GM12875 (cell line): ENCODE results near the gene PSMD12.

Experiments used
- H3K4me3 ChIP-seq: one replicate; pipeline ENCODE4 v1.5.1; 2011; ENCODE audit warnings: low read depth, low read length, control low read depth
- CTCF ChIP-seq: IDR thresholded peaks from 2 replicates; pipeline ENCODE4 v1.5.1; 2011; ENCODE audit warnings: low read depth, mild to moderate bottlenecking, control low read depth, inconsistent platforms, low read length, moderate library complexity, borderline replicate concordance; ENCODE audit not compliant: insufficient read depth

Gene PSMD12

GRCh38 chr17:67364847-67365737, 1.3 kb downstream of the PSMD12 start:
- peak overlapping the region; percentile 76 for H3K4me3 ChIP-seq
- no peak for TF ChIP-seq CTCF

DNA sequence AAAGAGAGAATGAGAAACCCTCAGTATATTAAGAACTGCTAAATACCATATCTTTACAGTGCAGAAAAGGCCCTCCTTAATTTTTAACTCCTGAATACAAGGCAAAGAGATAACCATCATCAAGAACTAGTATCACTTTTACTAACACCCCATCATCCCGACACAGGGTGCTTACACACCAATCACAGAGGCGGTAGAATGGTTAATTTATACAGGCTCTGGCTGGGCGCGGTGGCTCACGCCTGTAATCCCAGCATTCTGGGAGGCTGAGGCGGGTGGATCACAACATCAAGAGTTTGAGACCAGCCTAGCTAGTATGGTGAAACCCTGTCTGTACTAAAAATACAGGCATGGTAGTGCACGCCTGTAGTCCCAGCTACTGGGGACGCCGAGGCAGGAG, 4.2 kb downstream of the PSMD12 start:
- H3K4me3 ChIP-seq = no peak overlapping the region
- no peak for TF ChIP-seq CTCF

DNA sequence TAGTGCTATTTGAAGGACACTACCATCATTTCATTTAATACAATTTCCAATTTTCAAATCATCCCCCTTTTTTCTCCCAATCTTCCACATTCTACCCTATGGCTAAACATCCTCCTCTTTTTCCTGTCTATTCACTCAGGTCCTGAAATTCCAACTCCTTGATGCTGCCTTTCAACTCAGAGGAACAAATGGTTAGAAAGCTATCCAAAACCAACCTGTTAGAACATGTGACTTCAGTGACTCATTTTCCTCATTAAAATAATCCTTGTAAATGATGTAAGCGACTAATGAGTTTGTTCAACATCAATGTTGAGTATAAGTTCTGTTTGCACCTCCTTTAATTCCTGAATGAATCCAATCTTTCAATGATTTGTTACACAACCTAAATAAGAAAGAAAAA, 5.5 kb downstream of the PSMD12 start:
- no peak for TF ChIP-seq CTCF
- H3K4me3 ChIP-seq = no peak overlapping the region

DNA sequence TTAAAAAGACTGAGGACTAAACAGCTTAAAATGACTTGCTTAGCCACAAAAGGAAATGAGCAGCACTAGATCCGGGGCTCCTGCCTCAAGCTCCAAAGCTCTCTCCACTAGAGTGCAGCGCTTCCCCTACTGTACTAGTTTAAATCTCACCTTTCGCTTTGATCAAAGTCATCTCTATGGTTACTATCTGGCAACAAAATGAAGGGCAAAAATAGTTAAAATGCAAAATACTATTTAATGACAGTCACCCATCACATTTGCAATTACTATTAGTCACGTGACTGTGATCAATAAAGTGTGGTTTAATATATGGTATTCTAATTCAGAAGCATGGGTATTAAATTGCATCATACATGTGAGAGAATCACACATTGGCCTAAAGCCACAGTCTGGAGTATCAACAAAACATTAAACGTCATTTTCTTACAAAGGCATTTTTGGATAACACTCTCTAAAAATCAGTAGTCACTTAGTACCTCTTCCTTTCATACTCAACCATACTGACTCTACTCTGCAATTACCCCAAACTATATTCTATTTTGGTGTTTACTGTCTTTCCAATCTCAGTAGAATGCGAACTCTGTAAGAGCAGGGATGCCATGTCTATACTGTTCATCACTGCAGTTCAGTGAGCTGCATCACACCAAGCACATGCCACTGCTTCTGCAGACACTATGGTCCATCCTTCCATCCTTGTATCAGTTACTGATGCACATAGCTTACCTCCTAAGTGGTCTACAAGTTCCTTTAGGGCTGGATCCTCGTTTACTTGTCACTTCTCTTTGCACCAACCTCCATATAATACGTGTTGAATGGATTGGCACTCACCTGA, 6.2 kb downstream of the PSMD12 start:
- no peak overlapping the region for H3K4me3 ChIP-seq
- TF ChIP-seq CTCF = peak; percentile 22; the same call in 1 of the 2 replicates

DNA sequence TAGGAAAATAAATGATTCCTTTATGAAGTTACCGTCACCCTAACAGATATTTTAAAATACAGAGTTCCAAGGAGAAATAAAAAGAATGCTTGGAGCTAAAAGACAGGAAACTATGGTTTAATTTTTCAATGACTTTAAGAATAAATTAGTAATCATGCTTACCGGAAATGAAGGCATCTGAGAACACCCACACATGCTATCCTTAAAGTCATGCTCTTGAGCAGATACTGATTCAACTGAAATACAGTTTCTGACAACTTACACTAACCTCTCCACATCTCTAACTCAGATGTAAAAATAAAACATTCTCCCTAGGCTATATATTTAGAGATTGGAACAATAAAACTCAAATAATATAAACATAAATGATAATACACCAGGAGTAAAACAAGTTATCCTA, 7.8 kb downstream of the PSMD12 start:
- no peak overlapping the region for H3K4me3 ChIP-seq
- TF ChIP-seq CTCF = no peak

DNA sequence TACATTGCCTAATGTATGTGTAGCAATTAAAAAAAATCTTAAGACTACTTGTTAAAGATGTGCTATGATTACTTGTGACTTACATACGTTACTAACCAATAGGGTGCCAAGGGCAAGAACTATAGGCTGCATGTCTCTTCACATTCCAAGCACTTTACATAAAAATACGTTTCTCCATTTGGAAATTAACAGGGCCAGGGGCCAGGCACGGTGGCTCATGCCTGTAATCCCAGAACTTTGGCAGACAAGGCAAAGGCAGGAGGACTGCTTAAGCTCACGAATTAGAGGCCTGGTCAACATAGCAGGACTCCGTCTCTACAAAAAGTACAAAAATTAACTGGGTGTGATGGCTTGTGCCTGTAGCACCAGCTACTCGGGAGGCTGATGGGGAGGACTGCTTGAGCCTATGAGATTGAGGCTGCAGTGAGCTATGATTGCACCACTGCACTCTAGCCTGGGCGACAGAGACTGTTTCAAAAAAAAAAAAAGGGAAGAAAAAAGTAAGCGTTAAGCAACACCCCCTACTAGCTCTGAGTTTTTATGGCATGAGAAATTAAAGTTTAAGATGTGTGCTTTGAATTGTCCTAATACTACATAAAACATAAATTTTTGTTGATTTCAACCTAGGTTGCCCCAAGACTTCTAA, 12.3 kb downstream of the PSMD12 start:
- no peak overlapping the region for H3K4me3 ChIP-seq
- no peak for TF ChIP-seq CTCF
